OCI-LY7 (cell line): ENCODE data around the gene ENOX1. TPM values are rescaled to one million over a fixed set of nuclear protein-coding genes. Genes with fewer than 3 reads are reported as not detected.

Experiments used
- BruUV-seq: library from RNA; stranded (reverse); fragments of 400-500 nt; replicated peaks from 2 replicates; lab custom pipeline; 2021; lab: Mats Ljungman, UMichigan
- CTCF ChIA-PET: fragments of 300-600 bp; sonication (Branson Sonifier 250); formaldehyde crosslinking; loops from one replicate; lab custom pipeline; 2022; ENCODE audit warnings: antibody characterized with exemption; ENCODE audit not compliant: unreplicated experiment; lab: Charles Lee
- POLR2A ChIA-PET: fragments of 300-600 bp; sonication (Branson Sonifier 250); formaldehyde crosslinking; loops from one replicate; lab custom pipeline; 2022; ENCODE audit warnings: antibody characterized with exemption; lab: Charles Lee
- DNase-seq: peaks from one replicate; pipeline ENCODE4 v3.0.0-alpha.2; 2015; ENCODE audit warnings: low spot score
- H2AFZ ChIP-seq: fragments of 200-600 bp; sonication (generic), shearing (Covaris generic); 2 replicates; pipeline ENCODE4 v1.6.1; 2014; ENCODE audit warnings: mild to moderate bottlenecking, antibody characterized with exemption, low read length, moderate library complexity
- H3K27ac ChIP-seq: fragments of 200-600 bp; sonication (generic); 2 replicates; pipeline ENCODE4 v1.5.1; 2014; ENCODE audit warnings: mixed run types, low read depth, mild to moderate bottlenecking, moderate library complexity, low read length, inconsistent platforms; ENCODE audit not compliant: poor library complexity, severe bottlenecking
- H3K36me3 ChIP-seq: fragments of 200-600 bp; sonication (generic); 2 replicates; pipeline ENCODE4 v1.6.1; 2014; ENCODE audit warnings: mild to moderate bottlenecking, antibody characterized with exemption, low read length, moderate library complexity, mixed read lengths; ENCODE audit not compliant: insufficient read depth
- H3K4me1 ChIP-seq: fragments of 200-600 bp; sonication (generic); 2 replicates; pipeline ENCODE4 v1.5.1; 2014; ENCODE audit warnings: mild to moderate bottlenecking, low read length; ENCODE audit not compliant: insufficient read depth, poor library complexity, severe bottlenecking
- H3K4me2 ChIP-seq: fragments of 200-600 bp; sonication (generic); 2 replicates; pipeline ENCODE4 v1.6.1; 2014; ENCODE audit warnings: mild to moderate bottlenecking, low read length
- H3K4me3 ChIP-seq: fragments of 200-600 bp; sonication (generic); 2 replicates; pipeline ENCODE4 v1.5.1; 2014; ENCODE audit warnings: mild to moderate bottlenecking, low read depth, low read length; ENCODE audit not compliant: poor library complexity, severe bottlenecking
- H3K79me2 ChIP-seq: fragments of 200-600 bp; sonication (generic); 2 replicates; pipeline ENCODE4 v1.6.1; 2016; ENCODE audit warnings: low read depth, mild to moderate bottlenecking, low read length, moderate library complexity, mixed read lengths; ENCODE audit not compliant: insufficient read depth
- H3K9me2 ChIP-seq: fragments of 200-600 bp; sonication (generic); 2 replicates; pipeline ENCODE4 v1.6.1; 2016; ENCODE audit warnings: mild to moderate bottlenecking, low read length, mixed read lengths; ENCODE audit not compliant: insufficient read depth
- H3K9me3 ChIP-seq: fragments of 200-600 bp; sonication (generic); 2 replicates; pipeline ENCODE4 v1.6.1; 2014; ENCODE audit warnings: mild to moderate bottlenecking, mixed run types, low read length, mixed read lengths
- H4K20me1 ChIP-seq: fragments of 200-600 bp; sonication (generic); 2 replicates; pipeline ENCODE4 v1.6.1; 2014; ENCODE audit warnings: mild to moderate bottlenecking, antibody characterized with exemption, low read length, moderate library complexity, mixed read lengths; ENCODE audit not compliant: insufficient read depth
- CTCF ChIP-seq: fragments of 200-600 bp; sonication (generic); conservative IDR thresholded peaks from 2 replicates; pipeline ENCODE4 v1.5.1; 2014; ENCODE audit warnings: mild to moderate bottlenecking, antibody characterized with exemption, low read length, moderate library complexity, mixed read lengths
- EZH2phosphoT487 ChIP-seq: fragments of 200-600 bp; sonication (generic); IDR thresholded peaks from 2 replicates; pipeline ENCODE4 v1.6.1; 2018; ENCODE audit warnings: low read depth, borderline replicate concordance, mild to moderate bottlenecking, mixed run types, antibody characterized with exemption, low read length, moderate library complexity, mixed read lengths
- intact Hi-C: fragments of 100-400 bp; cut with micrococcal nuclease; formaldehyde crosslinking; loops from one replicate; pipeline ENCODE4 v1.10.0; 2022; ENCODE audit not compliant: unreplicated experiment
- total RNA-seq, 2 experiments: library from RNA; depleted of rRNA in 1 of 2; stranded (reverse); fragments of >200 nt in 1 of 2; shearing (Covaris generic) in 1 of 2; gene quantifications; 2 replicates each; pipeline ENCODE4 v1.2.3, GENCODE V29; 2014 to 2022

The ENOX1 gene
- total RNA-seq, 2 experiments from 2014 or later = 0.03 TPM; not detected in 1

- Histone ChIP-seq H2AFZ (no peak overlapping the region), H3K36me3 (no peaks in the 10 kb centered on the region), H3K9me3 (no peaks in the 10 kb centered on the region), H3K4me1 (no peaks in the 10 kb centered on the region), H3K79me2 (no peaks in the 10 kb centered on the region), H3K27ac (no peak overlapping the region), H3K9me2 (no peaks in the 10 kb centered on the region), H3K4me2 (no peak overlapping the region), H3K4me3 (no peak overlapping the region), H4K20me1 (no peaks in the 10 kb centered on the region)
- no TSS peak for BruUV-seq
- intact Hi-C loops = no loop called here
- CTCF ChIA-PET = no interaction called here
- TF ChIP-seq CTCF (no peak), EZH2phosphoT487 (no peak)
- POLR2A ChIA-PET = interaction anchor here (0.7 kb wide), 1 partner anchor 668 kb away, joined by 3 read pairs; no protein-coding TSS in a partner anchor
- DNase-seq = no peak
Observed at GRCh38 chr13:43397111-43397510, 389.7 kb downstream of the ENOX1 start.

GRCh38 chr13:43391036-43391435, 395.7 kb downstream of the ENOX1 start:
- CTCF ChIA-PET = no interaction called here
- H3K4me2 ChIP-seq = no peak overlapping the region
- POLR2A ChIA-PET = no interaction called here

More at GRCh38 chr13:43391036-43391435, 395.7 kb downstream of the ENOX1 start:
- H3K79me2 ChIP-seq = no peaks in the 10 kb centered on the region
- H3K4me3 ChIP-seq = no peak overlapping the region
- H3K36me3 ChIP-seq = no peaks in the 10 kb centered on the region
- no peak overlapping the region for H2AFZ ChIP-seq
- H3K4me1 ChIP-seq = no peaks in the 10 kb centered on the region
- BruUV-seq = no TSS peak
- DNase-seq = no peak
- no peaks in the 10 kb centered on the region for H4K20me1 ChIP-seq
- no peak overlapping the region for H3K27ac ChIP-seq
- H3K9me3 ChIP-seq = no peaks in the 10 kb centered on the region
- TF ChIP-seq EZH2phosphoT487 = no peak
- TF ChIP-seq CTCF = no peak
- intact Hi-C loops = no loop called here
- H3K9me2 ChIP-seq = no peaks in the 10 kb centered on the region
